HG03520 (cell line): ENCODE results near the gene FAM13A.

Experiments used
- ATAC-seq: cut with Tn5 transposase; IDR thresholded peaks from one replicate; pipeline ENCODE4 v1.9.1; 2021; ENCODE audit warnings: mild to moderate bottlenecking, moderate library complexity; ENCODE audit not compliant: unreplicated experiment

FAM13A gene

GRCh38 chr4:88754796-88755195, 302.2 kb downstream of the FAM13A start:
- ATAC-seq = no peak

GRCh38 chr4:88753658-88754571, 303.1 kb downstream of the FAM13A start:
- ATAC-seq = no peak

- no peak for ATAC-seq
These were observed 304.2 kb downstream of the FAM13A start for GRCh38 chr4:88752754-88753153.

GRCh38 chr4:88752076-88752463, 304.9 kb downstream of the FAM13A start:
- ATAC-seq = no peak

- no peak for ATAC-seq
These were observed 305.5 kb downstream of the FAM13A start for GRCh38 chr4:88751258-88752075.

GRCh38 chr4:88750369-88750768, 306.6 kb downstream of the FAM13A start:
- no peak for ATAC-seq

- ATAC-seq = no peak
These were observed 309.6 kb downstream of the FAM13A start for GRCh38 chr4:88747351-88747750.

- no peak for ATAC-seq
These were observed 310.8 kb downstream of the FAM13A start for GRCh38 chr4:88746206-88746605.

GRCh38 chr4:88745581-88746163, 311.3 kb downstream of the FAM13A start:
- ATAC-seq = no peak

GRCh38 chr4:88745175-88745574, 311.8 kb downstream of the FAM13A start:
- no peak for ATAC-seq

- no peak for ATAC-seq
These were observed 312.4 kb downstream of the FAM13A start for GRCh38 chr4:88744609-88745008.

- ATAC-seq = no peak
These were observed 313.3 kb downstream of the FAM13A start for GRCh38 chr4:88743696-88744095.

GRCh38 chr4:88742561-88742960, 314.4 kb downstream of the FAM13A start:
- ATAC-seq = no peak

GRCh38 chr4:88738180-88738579, 318.8 kb downstream of the FAM13A start:
- no peak for ATAC-seq

- peak; percentile 67 for ATAC-seq
These were observed 319.6 kb downstream of the FAM13A start for GRCh38 chr4:88737307-88737941.

GRCh38 chr4:88736264-88736663, 320.7 kb downstream of the FAM13A start:
- no peak for ATAC-seq

GRCh38 chr4:88735564-88735963, 321.4 kb downstream of the FAM13A start:
- ATAC-seq = no peak

GRCh38 chr4:88734403-88734949, 322.5 kb downstream of the FAM13A start:
- ATAC-seq = no peak

GRCh38 chr4:88732714-88733368, 324.1 kb downstream of the FAM13A start:
- ATAC-seq = no peak

GRCh38 chr4:88731381-88731780, 325.6 kb downstream of the FAM13A start:
- ATAC-seq = no peak
